ENCODE results near the gene P2RX5.

DNA sequence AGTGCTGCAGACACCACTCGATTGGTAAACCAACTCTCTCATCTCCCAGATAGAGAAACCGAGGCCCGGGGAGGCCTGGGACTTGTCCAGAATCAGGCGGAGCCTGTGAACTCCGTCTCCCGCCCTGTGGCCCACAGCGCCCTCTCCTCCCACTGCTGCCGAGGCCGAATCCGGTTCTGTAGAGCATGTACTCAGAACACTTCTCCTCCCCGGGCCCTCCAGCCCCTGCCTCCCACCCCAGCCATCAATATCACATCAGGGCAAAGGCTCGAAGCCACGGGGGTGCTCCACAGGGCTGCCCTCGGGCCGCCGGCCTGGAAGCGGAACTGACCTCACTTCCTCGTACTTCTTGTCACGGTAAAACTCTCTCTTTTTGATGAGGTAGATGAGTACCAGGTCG is 14.4 kb downstream of the P2RX5 start:
- no peak for TF ChIP-seq POLR2A (IDR thresholded peaks at IDR 0.05)
- TF ChIP-seq, protein P1, sequence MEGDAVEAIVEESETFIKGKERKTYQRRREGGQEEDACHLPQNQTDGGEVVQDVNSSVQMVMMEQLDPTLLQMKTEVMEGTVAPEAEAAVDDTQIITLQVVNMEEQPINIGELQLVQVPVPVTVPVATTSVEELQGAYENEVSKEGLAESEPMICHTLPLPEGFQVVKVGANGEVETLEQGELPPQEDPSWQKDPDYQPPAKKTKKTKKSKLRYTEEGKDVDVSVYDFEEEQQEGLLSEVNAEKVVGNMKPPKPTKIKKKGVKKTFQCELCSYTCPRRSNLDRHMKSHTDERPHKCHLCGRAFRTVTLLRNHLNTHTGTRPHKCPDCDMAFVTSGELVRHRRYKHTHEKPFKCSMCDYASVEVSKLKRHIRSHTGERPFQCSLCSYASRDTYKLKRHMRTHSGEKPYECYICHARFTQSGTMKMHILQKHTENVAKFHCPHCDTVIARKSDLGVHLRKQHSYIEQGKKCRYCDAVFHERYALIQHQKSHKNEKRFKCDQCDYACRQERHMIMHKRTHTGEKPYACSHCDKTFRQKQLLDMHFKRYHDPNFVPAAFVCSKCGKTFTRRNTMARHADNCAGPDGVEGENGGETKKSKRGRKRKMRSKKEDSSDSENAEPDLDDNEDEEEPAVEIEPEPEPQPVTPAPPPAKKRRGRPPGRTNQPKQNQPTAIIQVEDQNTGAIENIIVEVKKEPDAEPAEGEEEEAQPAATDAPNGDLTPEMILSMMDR (IDR thresholded peaks at IDR 0.05 in 8 of 11, conservative IDR thresholded peaks at IDR 0.05 in 3 of 11): no peak

Data from spleen (tissue), 7 donors.